Activated T-cell treated with anti-CD3 and anti-CD28 coated beads, Interleukin-2, amount 50 U/mL, for 72 hours (primary cell): ENCODE data around the gene LPCAT2. TPM values are rescaled to one million over a fixed set of nuclear protein-coding genes. Genes with fewer than 3 reads are reported as not detected.
A peak's percentile ranks its signal among the peaks of the same experiment; 100 is the strongest.

Source experiments
- ATAC-seq, 2 donors: fragments of 150-1000 bp; cut with Tn5 transposase; replicated peaks in 1 of 2; 2 replicates each; pipeline ENCODE4 v1.10.0; 2021; ENCODE audit warnings: moderate library complexity in 2 of 2, mild to moderate bottlenecking in 1 of 2
- DNase-seq, 2 donors: peaks; one replicate each; pipeline ENCODE4 v3.0.0; 2021 to 2022; ENCODE audit warnings: mixed read lengths in 1 of 2
- H3K27ac Mint-ChIP-seq: one replicate; pipeline ENCODE4 v1.8.0; 2022; ENCODE audit warnings: mild to moderate bottlenecking, moderate library complexity, mixed read lengths
- H3K27me3 Mint-ChIP-seq: one replicate; pipeline ENCODE4 v1.8.0; 2022; ENCODE audit warnings: low read depth, mixed read lengths
- H3K36me3 Mint-ChIP-seq, 2 donors: one replicate each; pipeline ENCODE4 v1.8.0; 2022; ENCODE audit warnings: mixed read lengths in 2 of 2, mild to moderate bottlenecking in 1 of 2; ENCODE audit not compliant: insufficient read depth in 2 of 2
- H3K4me1 Mint-ChIP-seq: one replicate; pipeline ENCODE4 v1.8.0; 2022; ENCODE audit warnings: low read depth, mixed read lengths
- H3K4me3 Mint-ChIP-seq, 2 donors: one replicate each; pipeline ENCODE4 v1.8.0; 2022; ENCODE audit warnings: mild to moderate bottlenecking in 2 of 2, mixed read lengths in 2 of 2, moderate library complexity in 2 of 2
- H3K9me3 Mint-ChIP-seq, 2 donors: one replicate each; pipeline ENCODE4 v1.8.0; 2022; ENCODE audit warnings: mixed read lengths in 2 of 2
- total RNA-seq, 2 donors: library from RNA; stranded (reverse); gene quantifications; one replicate each; pipeline ENCODE4 v1.2.3, GENCODE V29; 2022

The LPCAT2 gene
- total RNA-seq, 2 donors from 2014 or later: 1.5 to 2.0 TPM

DNA sequence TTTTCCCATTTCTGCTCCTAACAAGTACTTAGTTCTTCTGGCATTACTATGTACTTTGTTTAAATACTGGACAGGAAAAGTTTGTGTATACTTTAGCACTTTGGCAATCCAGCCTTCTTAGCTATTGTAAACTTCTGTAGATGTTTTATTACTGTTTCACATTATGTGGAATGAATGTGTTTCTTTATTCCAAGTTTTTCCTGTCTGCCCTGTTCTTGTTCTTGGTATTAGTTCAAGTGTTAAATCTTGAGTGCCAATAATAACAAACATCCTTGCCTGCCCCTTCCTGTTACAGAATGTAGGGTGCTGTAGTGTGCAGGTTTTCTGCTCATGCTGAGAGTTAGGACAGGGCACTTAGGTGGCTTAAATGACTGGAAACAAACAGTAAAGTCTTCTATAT is 50.4 kb downstream of the LPCAT2 start:
- H3K4me3 Mint-ChIP-seq: no peak overlapping the region
- DNase-seq: no peak
- H3K36me3 Mint-ChIP-seq: no peaks in the 10 kb centered on the region
- H3K4me1 Mint-ChIP-seq: no peaks in the 10 kb centered on the region
- no peak overlapping the region for H3K27ac Mint-ChIP-seq
- ATAC-seq: no peak
- H3K9me3 Mint-ChIP-seq: no peaks in the 10 kb centered on the region
- H3K27me3 Mint-ChIP-seq: no peaks in the 10 kb centered on the region

DNA sequence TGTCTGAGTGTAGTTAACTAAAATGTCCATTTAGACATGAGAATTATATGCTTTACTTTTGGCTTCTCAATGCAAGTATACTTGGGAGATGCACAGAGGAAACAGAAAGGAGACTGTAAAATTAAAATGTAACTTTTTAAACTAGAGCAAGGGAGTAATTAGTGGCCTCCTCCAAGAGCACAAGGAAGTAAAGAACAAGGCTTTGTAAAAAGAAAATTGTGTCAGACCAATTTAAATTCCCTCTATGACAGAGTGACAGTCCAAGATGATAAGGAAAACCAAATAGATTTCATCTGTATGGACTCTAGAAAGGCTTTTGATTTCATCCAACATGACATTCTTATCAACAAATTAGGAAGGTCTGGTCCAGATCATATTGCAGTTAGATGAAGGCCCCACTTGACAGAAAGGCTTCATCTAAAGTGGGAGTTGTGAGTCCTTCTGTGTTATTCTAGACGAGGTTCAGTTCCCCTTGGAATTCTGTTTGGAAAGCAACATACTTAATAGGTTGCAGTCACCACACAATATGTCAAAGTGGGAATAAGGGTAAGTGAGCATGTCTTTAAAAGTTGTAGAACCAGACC is 51.2 kb downstream of the LPCAT2 start:
- no peaks in the 10 kb centered on the region for H3K36me3 Mint-ChIP-seq
- H3K27me3 Mint-ChIP-seq: no peaks in the 10 kb centered on the region
- H3K4me3 Mint-ChIP-seq: no peak overlapping the region
- H3K9me3 Mint-ChIP-seq: no peaks in the 10 kb centered on the region
- H3K4me1 Mint-ChIP-seq: no peaks in the 10 kb centered on the region
- ATAC-seq (no peak), DNase-seq (no peak)
- peak overlapping the region; percentile 58 for H3K27ac Mint-ChIP-seq

DNA sequence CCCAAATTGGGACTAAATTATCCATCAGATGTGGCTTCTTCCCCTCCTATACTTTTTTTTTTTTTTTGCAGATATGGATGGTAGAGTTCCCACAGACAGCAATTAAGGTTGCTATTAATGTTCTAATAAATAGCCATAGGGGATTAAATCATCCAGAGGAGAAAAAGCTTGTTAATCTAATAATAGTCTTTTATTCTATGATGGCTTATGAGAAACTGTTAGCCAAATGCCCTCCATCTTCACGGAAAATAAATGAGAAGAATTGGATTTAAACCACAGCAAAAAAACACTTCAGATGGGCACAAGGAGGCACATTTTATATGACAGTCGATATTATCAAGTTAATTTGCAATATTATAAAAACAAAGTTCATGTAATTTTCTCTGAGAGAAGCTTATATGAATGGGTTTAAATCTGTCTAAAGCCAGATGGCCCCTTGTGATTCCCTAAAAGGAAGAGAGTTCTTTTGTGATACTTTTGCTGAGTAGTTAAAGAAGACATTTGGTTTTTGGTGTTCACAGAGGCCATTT is 52.5 kb downstream of the LPCAT2 start:
- Mint-ChIP-seq H3K27ac (no peak overlapping the region), H3K9me3 (no peaks in the 10 kb centered on the region), H3K4me3 (no peak overlapping the region), H3K4me1 (no peaks in the 10 kb centered on the region), H3K36me3 (no peaks in the 10 kb centered on the region), H3K27me3 (no peaks in the 10 kb centered on the region)
- no peak for DNase-seq
- no peak for ATAC-seq

DNA sequence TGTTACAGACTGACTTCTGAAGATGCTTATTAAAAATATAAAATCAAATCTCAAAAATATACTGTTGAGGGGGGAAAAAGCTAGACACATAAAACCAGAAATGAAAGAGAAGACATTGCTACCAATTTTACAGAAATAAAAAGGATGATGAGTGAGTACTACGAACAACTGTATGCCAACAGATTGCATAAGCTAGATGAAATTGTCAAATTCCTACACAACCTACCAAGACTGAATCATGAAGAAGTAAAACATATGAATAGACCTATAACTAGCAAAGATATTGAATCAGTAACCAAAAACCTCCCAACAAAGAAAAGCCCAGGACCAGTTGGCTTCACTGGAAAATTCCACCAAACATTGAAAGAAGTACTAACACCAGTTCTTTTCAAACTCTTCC is 54.1 kb downstream of the LPCAT2 start:
- H3K4me3 Mint-ChIP-seq: no peak overlapping the region
- H3K36me3 Mint-ChIP-seq: no peaks in the 10 kb centered on the region
- no peaks in the 10 kb centered on the region for H3K4me1 Mint-ChIP-seq
- DNase-seq: no peak
- H3K27me3 Mint-ChIP-seq: no peaks in the 10 kb centered on the region
- H3K27ac Mint-ChIP-seq: no peak overlapping the region
- ATAC-seq: no peak
- no peaks in the 10 kb centered on the region for H3K9me3 Mint-ChIP-seq

DNA sequence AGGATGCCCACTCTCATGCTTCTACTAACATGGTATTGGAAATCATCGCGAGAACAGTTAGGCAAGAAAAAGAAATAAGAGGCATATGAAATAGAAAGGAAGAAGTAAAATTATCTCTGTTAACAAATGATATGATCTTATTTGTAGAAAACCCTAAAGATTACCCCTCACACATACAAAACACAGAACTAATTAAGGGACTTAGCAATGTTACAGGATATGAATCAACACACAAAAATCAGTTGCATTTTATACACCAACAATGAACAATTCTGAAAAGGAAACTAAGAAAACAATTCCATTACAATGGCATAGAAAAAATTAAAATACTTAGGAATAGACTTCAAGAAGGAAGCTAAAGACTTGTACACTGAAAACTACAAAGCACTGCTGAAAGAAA is 54.9 kb downstream of the LPCAT2 start:
- H3K9me3 Mint-ChIP-seq: no peaks in the 10 kb centered on the region
- DNase-seq: no peak
- H3K4me3 Mint-ChIP-seq: no peak overlapping the region
- H3K27me3 Mint-ChIP-seq: no peaks in the 10 kb centered on the region
- H3K36me3 Mint-ChIP-seq: no peaks in the 10 kb centered on the region
- H3K27ac Mint-ChIP-seq: no peak overlapping the region
- ATAC-seq: no peak
- no peaks in the 10 kb centered on the region for H3K4me1 Mint-ChIP-seq

DNA sequence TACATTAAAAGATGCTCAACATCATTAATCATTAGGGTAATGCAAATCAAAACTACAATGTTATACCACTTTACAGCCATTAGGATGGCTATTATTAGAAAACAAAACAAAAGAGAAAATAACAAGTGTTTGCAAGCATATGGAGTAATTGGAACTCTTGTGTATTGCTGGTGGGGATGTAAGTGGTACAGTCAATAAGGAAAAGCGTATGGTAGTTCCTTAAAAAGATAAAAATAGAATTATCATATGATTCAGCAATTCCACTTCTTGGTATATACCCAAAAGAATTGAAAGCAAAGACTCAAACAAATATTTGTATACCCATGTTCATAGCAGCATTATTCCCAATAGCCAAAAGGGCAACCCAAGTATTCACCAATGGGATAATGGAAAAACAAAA is 56.2 kb downstream of the LPCAT2 start:
- ATAC-seq (no peak), DNase-seq (no peak)
- Mint-ChIP-seq H3K36me3 (no peaks in the 10 kb centered on the region), H3K4me1 (no peaks in the 10 kb centered on the region), H3K27ac (no peak overlapping the region), H3K27me3 (no peaks in the 10 kb centered on the region), H3K9me3 (no peaks in the 10 kb centered on the region), H3K4me3 (no peak overlapping the region)

DNA sequence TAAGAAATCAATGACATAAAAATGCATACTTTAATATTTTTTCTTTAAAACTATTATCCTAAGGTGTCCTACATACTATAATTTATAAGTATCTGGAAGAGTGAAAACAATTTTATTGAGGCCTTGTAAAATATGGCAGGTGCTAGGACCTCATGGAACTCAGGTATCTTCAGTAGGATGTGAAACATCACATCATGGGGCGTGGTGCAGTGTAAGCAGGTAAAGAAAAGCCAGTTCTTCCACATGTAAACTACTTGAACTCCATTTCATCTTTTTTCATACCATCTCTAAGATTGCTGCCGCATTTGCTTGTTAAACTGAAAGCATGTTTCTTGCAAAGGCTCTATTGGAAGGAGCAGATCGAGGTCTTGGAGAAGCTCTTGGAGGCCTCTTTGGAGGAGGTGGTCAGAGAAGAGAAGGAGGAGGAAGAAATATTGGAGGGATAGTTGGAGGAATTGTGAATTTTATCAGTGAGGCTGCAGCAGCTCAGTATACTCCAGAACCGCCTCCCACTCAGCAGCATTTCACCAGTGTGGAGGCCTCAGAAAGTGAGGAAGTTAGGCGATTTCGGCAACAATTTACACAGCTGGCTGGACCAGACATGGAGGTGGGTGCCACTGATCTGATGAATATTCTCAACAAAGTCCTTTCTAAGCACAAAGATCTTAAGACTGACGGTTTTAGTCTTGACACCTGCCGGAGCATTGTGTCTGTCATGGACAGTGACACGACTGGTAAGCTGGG is 57.7 kb downstream of the LPCAT2 start, which contains the start of gene CAPNS2:
TSS of gene CAPNS2 (plus strand) at position 253 of the 744 bp plus-strand sequence. CDS start at position 326, 73 bp downstream.
- Mint-ChIP-seq H3K27me3 (no peaks in the 10 kb centered on the region), H3K4me1 (no peaks in the 10 kb centered on the region), H3K4me3 (no peak within 1 kb of the TSS), H3K27ac (no peak within 1 kb of the TSS), H3K9me3 (no peaks in the 10 kb centered on the region), H3K36me3 (no peaks in the 10 kb centered on the region)
- ATAC-seq: no peak
- DNase-seq: no peak

DNA sequence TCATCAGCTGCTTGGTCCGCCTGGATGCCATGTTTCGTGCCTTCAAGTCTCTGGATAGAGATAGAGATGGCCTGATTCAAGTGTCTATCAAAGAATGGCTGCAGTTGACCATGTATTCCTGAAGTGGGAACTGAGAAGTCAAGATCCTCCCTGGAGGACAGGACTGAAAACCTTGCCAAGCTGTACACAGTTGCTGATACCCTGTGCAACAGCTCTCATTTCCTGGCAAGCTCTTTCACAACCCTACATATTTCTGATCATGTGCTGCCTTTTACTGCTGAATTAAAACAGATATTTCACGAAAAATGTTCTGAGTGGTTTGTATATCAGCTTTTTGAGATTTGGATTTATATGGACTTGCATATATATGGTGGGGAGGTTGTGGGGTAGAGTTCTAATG is 58.5 kb downstream of the LPCAT2 start:
- H3K4me3 Mint-ChIP-seq: no peak overlapping the region
- H3K36me3 Mint-ChIP-seq: no peaks in the 10 kb centered on the region
- no peak for ATAC-seq
- H3K27ac Mint-ChIP-seq: no peak overlapping the region
- no peaks in the 10 kb centered on the region for H3K9me3 Mint-ChIP-seq
- H3K27me3 Mint-ChIP-seq: no peaks in the 10 kb centered on the region
- no peaks in the 10 kb centered on the region for H3K4me1 Mint-ChIP-seq
- DNase-seq: no peak

DNA sequence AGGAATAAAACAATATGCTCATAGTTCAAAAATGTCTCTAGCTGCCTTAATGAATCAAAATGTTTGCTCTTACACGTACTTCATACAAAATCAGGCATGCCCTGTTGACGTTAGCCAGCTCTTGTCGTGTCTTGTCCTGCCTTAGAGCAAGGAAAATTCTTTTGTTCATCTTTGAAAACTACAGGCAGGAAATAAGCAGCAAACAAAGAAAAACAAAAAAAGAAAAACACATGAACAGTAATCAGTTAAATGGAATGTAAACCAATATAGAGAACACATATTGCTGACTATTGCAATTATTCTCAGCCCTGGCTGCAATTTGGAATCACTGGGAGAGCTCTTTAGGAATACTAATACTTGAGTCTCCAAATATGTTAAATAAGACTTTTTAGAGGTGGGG is 59.3 kb downstream of the LPCAT2 start:
- H3K9me3 Mint-ChIP-seq: no peaks in the 10 kb centered on the region

DNA sequence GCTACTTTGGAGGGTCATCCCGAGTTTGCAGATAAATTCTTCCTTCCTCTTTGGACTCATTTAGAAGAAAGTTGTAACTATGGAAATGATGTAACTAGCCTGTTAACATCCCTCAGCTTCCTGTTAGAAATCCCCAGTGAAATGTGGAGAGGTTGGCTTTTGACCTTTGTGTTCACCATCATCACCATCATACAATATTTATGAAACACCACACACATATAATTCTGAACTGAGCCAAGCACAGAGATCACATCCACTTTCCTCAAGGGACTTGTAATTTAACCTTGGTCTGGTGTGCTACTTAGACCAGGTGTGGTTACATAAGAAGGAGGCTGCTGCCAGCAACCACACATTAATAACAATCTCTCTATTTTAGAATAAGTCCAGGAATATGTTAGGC is 60.2 kb downstream of the LPCAT2 start:
- peaks cover 11% of the 10 kb centered on the region for H3K27me3 Mint-ChIP-seq
- DNase-seq: no peak
- no peak overlapping the region for H3K27ac Mint-ChIP-seq
- H3K4me3 Mint-ChIP-seq: no peak overlapping the region
- H3K4me1 Mint-ChIP-seq: no peaks in the 10 kb centered on the region
- H3K36me3 Mint-ChIP-seq: no peaks in the 10 kb centered on the region
- H3K9me3 Mint-ChIP-seq: no peaks in the 10 kb centered on the region
- ATAC-seq: no peak

More for the DNA sequence above, 59.3 kb downstream of the LPCAT2 start:
- H3K4me1 Mint-ChIP-seq: no peaks in the 10 kb centered on the region
- ATAC-seq (no peak), DNase-seq (no peak)
- no peak overlapping the region for H3K4me3 Mint-ChIP-seq
- H3K27ac Mint-ChIP-seq: no peak overlapping the region
- H3K36me3 Mint-ChIP-seq: no peaks in the 10 kb centered on the region
- peaks cover 4% of the 10 kb centered on the region for H3K27me3 Mint-ChIP-seq

DNA sequence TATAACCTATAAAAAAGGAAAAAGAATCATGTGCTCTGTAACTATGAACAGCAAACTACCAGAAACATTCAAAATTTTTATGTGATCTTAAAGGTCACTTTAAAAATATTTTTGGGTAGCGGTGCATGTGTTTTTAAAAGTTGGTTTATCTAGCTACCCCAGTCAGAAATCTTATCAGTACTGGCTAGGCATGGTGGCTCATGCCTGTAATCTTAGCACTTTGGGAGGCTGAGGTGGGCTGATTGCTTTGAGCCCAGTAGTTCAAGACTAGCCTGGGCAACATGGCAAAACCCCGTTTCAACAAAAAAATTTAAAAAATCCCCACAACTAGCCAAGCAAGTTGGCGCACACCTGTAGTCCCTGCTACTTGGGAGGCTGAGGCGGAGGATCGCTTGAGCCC is 61.3 kb downstream of the LPCAT2 start:
- Mint-ChIP-seq H3K27ac (no peak overlapping the region), H3K36me3 (no peaks in the 10 kb centered on the region), H3K27me3 (peaks cover 11% of the 10 kb centered on the region), H3K9me3 (no peaks in the 10 kb centered on the region), H3K4me3 (no peak overlapping the region), H3K4me1 (no peaks in the 10 kb centered on the region)
- DNase-seq (no peak), ATAC-seq (no peak)

DNA sequence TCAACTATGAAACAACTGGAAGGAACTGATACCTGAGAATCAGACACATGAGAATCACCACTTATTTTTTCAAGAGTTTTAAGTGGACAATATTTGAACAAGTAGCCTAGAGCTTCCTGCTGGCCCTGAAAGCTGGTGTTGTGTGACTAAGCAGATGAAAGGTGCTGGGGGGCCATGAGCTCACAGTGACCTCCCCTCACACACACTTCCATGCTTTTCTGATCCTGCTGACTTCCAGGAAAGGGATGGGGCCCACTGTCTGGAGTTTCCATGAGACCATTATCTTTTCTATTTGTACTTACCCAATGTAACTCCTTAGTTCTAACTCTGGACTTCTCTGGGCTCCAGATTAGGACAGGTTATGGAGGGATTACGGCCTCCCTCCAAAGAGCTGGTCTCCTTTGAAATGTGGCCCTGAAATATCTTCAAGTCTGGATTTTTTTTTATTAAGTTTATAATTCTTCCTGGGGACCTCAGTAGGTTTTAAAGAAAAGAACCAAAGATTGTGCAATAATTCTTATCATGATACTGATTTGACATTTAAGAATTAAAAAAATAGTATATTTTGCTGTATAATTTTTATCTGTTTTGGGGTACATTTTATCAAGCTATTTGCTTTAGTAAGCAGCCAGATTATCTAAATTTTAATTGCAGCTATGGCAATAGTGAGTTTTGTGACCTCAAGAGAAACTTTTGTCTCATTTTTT is 62.5 kb downstream of the LPCAT2 start:
- no peak for DNase-seq
- peaks cover 11% of the 10 kb centered on the region for H3K27me3 Mint-ChIP-seq
- H3K4me3 Mint-ChIP-seq: no peak overlapping the region

DNA sequence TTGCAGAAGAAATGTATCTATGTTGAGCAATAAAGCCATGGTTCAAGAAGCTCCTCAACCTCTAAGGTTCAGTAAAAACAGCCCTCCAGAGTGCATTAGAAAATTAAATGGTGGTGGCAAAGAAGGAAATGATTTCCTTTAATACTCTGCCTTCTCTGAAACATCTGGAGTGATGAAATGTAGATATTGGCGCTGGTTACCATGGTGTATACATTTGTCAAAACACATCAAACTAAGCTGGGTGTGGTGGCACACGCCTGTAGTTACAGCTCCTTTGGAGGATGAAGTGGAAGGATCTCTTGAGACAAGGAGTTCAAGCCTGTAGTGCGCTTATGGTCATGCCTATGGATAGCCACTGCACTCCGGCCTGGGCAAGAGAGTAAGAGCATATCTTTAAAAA is 63.6 kb downstream of the LPCAT2 start:
- Mint-ChIP-seq H3K9me3 (no peaks in the 10 kb centered on the region), H3K36me3 (no peaks in the 10 kb centered on the region), H3K4me3 (no peak overlapping the region), H3K4me1 (no peaks in the 10 kb centered on the region), H3K27ac (no peak overlapping the region), H3K27me3 (peaks cover 11% of the 10 kb centered on the region)
- no peak for DNase-seq
- no peak for ATAC-seq

More for the DNA sequence above, 62.5 kb downstream of the LPCAT2 start:
- no peak overlapping the region for H3K27ac Mint-ChIP-seq
- no peaks in the 10 kb centered on the region for H3K4me1 Mint-ChIP-seq
- no peak for ATAC-seq
- H3K9me3 Mint-ChIP-seq: no peaks in the 10 kb centered on the region
- H3K36me3 Mint-ChIP-seq: no peaks in the 10 kb centered on the region
